ENCODE data around the gene TBXAS1.

DNA sequence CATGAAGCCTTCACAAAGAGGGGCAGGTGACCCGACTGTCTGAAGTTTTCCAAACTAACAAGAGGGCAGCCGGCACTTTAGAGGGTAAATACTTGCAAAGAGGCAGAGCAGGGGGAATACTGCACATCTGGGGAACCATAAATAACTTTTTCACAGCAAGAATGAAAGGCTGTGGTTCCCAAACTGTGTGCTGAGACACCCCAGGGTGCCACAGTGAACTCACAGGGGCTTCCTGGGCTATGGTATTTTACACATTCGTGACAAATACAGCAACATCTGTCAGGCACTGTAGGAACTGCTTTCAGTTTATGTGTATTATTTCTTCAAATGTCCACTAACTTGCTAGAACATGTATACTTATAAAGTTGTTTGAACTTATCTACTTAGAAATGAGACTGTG is 67.2 kb downstream of the TBXAS1 start:
- TF ChIP-seq EZH2 (IDR thresholded peaks at IDR 0.05) (no peak), POLR2AphosphoS5 (IDR thresholded peaks at IDR 0.05; ENCODE audit: borderline replicate concordance, low read depth, low read length) (no peak)

All from SK-N-MC (cell line).